SK-N-MC (cell line): ENCODE measurements around the gene NMNAT2.

Source experiments
- EZH2 ChIP-seq: fragments of 200-600 bp; sonication (generic); IDR thresholded peaks from one replicate; pipeline ENCODE4 v1.6.1; 2017; ENCODE audit warnings: antibody characterized with exemption
- POLR2AphosphoS5 ChIP-seq: IDR thresholded peaks from 2 replicates; pipeline ENCODE4 v1.6.1; 2012; ENCODE audit warnings: mild to moderate bottlenecking, low read depth, low read length, borderline replicate concordance

DNA sequence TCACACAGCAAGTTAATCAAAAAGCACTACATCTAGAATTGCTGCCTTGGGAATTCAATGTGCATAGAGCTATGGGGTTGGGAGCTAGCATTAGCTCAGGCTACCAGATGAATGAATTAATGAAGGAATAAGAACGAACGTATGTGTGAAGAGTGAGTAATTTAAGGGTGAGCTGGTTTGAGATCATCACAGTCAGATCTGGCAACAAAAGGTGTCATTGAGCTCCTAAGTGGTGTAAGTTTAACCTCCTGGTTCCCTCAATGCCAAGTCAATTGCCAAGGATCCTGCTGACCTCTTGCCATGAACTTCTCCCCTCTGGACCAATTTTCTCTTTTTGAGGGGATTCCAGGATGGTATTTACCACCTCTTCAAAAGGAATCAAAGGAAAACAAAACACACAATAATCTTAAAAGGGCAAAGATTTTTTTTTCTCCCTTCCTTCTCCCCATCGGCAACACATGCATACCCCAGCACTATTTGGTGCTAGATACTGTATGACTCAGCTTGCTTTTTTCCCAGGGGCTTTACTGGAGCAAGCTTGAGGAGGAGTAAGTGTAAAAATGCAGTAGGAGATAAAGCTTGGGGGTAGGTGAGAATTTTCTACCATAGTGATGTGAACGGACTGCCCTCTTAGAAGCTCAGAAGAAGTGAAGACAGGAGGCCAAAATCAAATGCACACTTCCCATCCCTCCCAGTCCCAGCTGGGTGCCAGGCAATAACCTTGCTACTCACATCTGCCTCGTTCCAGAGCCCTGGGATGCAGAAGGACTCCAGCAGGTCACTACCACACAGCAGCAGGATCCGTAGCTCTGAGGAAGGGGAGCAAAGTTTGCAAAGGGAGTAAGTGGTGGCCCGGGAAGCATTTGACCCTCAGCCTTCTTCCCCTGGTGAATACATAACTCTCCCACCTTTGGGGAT lies 140.1 kb downstream of the NMNAT2 start:
- TF ChIP-seq EZH2 (no peak), POLR2AphosphoS5 (no peak)
